Activated T-helper 9 cell treated with anti-CD3 and anti-CD28 coated beads, Interleukin-2, amount 50 U/mL, for 16 hours (primary cell): ENCODE results near the gene HTR3A.
A peak's percentile ranks its signal among the peaks of the same experiment; 100 is the strongest.

Experiments
- DNase-seq: peaks from one replicate; pipeline ENCODE4 v3.0.0-alpha.2; 2020; ENCODE audit warnings: low read depth

Gene HTR3A

GRCh38 chr11:114019046-114019445, 44.1 kb downstream of the HTR3A start:
- DNase-seq: no peak

GRCh38 chr11:114019574-114019973, 44.7 kb downstream of the HTR3A start:
- DNase-seq: no peak

- DNase-seq: no peak
Observed at GRCh38 chr11:114025329-114025907, 50.5 kb downstream of the HTR3A start.

- DNase-seq: no peak
Observed at GRCh38 chr11:114026355-114026754, 51.4 kb downstream of the HTR3A start.

DNA sequence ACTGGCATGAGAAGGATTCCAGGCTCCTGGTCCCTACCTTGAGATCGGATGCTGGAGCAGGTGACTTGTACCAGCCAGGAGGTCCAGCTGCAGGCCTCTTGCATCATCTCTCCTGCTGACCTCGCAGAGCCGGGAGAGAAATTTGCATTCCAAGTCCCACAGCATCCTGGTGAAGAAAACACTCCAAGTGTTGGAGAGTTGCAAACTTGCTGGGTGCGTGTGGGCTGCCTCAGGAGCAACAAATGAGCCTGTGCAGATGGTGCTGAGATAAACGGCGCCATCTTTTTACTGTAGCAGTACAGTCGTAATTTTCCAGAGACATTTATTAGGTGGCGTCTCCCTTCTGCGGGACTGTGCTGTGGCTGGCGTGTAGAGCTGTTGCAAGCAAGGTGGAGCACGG, 52.5 kb downstream of the HTR3A start:
- no peak for DNase-seq

DNA sequence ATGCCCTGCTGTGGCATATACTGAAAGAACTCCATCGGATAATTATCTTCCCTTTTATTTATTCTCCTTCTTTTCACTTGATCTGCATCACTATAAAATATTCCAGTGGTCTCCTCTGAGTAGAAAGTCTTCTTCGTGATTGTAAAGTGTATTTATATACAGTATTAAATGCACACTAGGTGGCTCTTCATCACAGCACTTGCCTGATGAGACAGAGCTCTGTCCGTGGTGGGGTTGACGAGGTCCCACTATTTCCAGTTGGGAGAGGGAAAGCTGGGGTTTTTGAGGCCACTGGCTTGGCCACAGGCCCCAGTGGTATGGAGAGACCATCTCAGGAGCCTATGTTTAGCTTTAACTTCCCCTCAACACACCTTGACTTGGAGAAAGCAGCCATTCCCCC, 53.0 kb downstream of the HTR3A start:
- DNase-seq: no peak

DNA sequence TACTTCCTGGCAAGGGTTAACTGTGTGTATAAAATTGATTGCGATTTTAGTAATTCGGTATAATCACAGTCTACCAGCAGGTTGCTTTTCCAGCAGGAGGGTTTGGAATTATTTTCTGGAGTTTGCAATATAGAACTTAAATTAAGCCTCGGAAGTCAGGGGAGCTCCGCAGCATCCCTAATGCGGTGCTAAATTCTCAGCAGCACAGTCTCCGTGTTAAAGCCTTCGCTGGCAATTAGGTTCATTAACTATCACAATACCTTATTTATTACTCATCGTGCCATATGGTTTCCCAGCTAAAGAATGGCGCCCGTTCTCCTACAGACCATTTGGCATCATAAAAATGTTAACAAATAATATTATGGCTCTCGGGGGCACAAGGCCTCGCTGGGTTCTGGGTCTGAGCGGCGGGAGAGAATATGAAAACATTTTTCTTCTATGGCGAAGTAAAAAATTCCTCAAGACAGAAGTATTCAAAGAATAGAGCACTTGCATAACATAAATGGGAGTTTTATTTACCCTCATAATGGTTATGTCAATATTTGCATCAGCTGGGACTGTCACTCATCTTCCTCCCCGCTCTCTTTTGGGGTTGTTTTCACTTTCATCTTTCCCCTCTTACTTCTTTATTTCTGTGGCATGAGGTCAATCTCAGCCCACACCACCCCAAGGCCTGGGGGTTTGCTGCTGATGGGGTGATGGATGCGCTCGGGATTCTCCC, 56.5 kb downstream of the HTR3A start:
- DNase-seq: no peak

DNA sequence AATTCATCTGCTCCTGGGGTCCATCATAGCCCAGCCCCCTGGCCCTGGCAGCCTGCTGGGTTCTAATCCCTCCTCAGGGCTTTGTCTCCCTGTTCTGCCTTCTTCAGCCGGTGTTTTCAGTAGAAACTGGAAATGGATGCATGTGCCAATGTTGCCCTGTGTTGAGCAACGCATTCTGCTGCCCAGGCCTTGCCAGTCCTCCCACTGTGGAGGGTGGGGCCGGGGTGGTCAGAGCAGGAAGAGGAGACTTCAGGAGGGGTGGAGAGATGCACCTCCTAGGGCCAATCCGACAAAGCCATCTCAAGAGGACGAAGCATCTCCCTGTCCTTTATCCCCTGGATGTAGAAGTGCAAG, 57.0 kb downstream of the HTR3A start:
- DNase-seq: no peak

DNA sequence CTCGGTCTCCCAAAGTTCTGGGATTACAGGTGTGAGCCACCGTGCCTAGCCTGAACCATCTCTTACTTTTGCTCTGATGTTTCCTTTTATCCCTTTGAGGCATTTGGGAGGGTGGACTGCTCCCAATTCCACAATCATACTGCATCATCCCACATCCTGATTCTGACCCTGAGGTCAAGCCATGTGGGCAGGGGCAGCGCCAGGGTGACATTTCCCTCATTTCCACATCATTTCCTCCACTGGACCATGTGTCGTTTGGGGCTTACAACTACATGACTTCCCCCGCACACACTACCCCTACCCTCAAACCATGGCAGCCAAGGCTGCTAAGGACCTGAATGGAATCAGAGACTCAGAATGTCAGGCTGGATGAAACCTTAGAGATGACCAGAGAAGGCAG, 58.2 kb downstream of the HTR3A start:
- no peak for DNase-seq

DNA sequence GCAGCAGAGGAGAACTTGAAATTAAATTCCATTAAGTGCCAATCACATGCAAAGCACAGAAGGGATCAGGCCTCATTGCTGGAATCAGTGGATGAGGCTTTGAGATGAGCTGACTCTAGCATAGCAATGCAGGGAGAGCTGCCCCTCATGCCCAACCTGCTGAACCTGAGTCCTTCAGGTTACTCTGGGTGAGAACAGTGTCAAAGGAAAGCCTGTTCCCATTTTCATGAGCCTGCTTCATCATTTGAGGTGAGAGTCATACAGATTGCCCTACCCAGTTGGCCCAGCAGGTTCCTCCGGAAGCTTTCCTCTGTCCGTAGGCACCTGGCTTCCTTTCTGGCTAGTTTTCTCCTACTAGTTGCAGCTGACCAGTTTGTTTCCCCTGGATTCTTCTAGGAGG, 58.7 kb downstream of the HTR3A start:
- no peak for DNase-seq

DNA sequence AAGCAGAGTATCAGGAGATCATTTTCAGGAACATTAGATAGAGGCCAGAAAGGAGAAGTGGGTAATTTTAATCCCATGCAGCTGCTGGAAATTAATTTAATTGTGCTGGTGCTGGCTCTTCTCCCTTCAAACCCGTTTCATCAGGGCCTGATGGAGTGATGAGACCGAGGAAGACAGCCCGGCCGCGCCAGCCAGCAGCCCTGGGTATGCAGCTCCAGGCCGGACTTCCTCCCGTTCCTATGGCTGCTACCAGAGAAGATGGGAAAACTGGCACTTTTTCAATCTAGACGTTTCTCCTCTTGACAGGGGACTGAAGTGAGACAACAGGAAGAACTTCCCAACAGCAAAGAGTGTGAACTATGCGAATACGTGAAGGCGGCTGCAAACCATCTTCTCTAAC, 60.0 kb downstream of the HTR3A start:
- DNase-seq: no peak

GRCh38 chr11:114036147-114036811, 61.4 kb downstream of the HTR3A start:
- peak; percentile 42 for DNase-seq

GRCh38 chr11:114036958-114037357, 62.0 kb downstream of the HTR3A start:
- no peak for DNase-seq

DNA sequence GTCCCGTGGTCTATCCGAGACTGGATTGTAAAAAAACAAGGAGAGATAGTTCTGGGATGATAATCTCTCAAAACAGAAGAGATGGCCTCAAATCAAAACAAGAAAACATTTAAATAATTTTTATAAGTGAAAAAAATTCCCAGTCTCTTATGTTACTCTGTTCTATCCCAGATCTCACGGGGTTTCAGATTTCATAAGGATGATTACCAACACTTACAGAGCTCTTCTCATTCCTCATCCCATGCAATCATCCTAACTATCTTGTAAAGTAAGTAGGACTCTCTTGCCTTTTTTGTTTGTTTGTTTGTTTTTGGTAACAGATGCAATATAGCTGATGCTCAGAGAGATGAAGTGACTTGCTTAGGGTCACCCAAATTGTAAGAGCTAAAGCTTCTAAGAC, 64.6 kb downstream of the HTR3A start:
- DNase-seq: no peak
